CD4-positive, alpha-beta memory T cell (primary cell): ENCODE measurements around the gene KIF22. TPM values are rescaled to one million over a fixed set of nuclear protein-coding genes. Genes with fewer than 3 reads are reported as not detected.
A peak's percentile ranks its signal among the peaks of the same experiment; 100 is the strongest.

Experiments used
- CTCF ChIA-PET: fragments of 350-600 bp; sonication (Branson Sonifier 250); formaldehyde crosslinking; loops from one replicate; lab custom pipeline; 2021; ENCODE audit warnings: inconsistent platforms; ENCODE audit not compliant: partially characterized antibody; lab: Charles Lee
- POLR2A ChIA-PET: fragments of 350-600 bp; sonication (Branson Sonifier 250); formaldehyde crosslinking; loops from one replicate; lab custom pipeline; 2021; ENCODE audit not compliant: partially characterized antibody; lab: Charles Lee
- DNase-seq, 5 donors: peaks; one replicate each; pipeline versions ENCODE4 v3.0.0 to v3.0.0-alpha.2; 2020 to 2022; ENCODE audit warnings: mixed read lengths in 1 of 5
- H3K27ac ChIP-seq: one replicate; pipeline ENCODE4 v1.7.0; 2013; ENCODE audit warnings: low read depth, low read length
- H3K27me3 ChIP-seq: 2 replicates; pipeline ENCODE4 v1.7.0; 2013; ENCODE audit warnings: mild to moderate bottlenecking, low read length, moderate library complexity; ENCODE audit not compliant: insufficient read depth
- H3K36me3 ChIP-seq: 2 replicates; pipeline ENCODE4 v1.7.0; 2013; ENCODE audit warnings: mild to moderate bottlenecking, low read length, moderate library complexity; ENCODE audit not compliant: insufficient read depth
- H3K4me1 ChIP-seq: 2 replicates; pipeline ENCODE4 v1.7.0; 2013; ENCODE audit warnings: mild to moderate bottlenecking, low read length, moderate library complexity; ENCODE audit not compliant: insufficient read depth
- H3K4me3 ChIP-seq, 2 donors: one replicate each; pipeline ENCODE4 v1.7.0; 2013; ENCODE audit warnings: low read length in 2 of 2, mild to moderate bottlenecking in 1 of 2
- H3K9me3 ChIP-seq, 2 donors: one replicate each; pipeline ENCODE4 v1.7.0; 2013; ENCODE audit warnings: low read length in 2 of 2, control low read depth in 1 of 2; ENCODE audit not compliant: control insufficient read depth in 1 of 2
- H3K27ac Mint-ChIP-seq, 7 donors: one replicate each; pipeline ENCODE4 v1.8.0; 2020 to 2021; ENCODE audit warnings: mixed read lengths in 7 of 7, mild to moderate bottlenecking in 6 of 7, inconsistent platforms in 3 of 7, moderate library complexity in 3 of 7
- H3K27me3 Mint-ChIP-seq, 2 donors: one replicate each; pipeline ENCODE4 v1.8.0; 2020 to 2021; ENCODE audit warnings: mixed read lengths in 2 of 2
- H3K36me3 Mint-ChIP-seq, 2 donors: one replicate each; pipeline ENCODE4 v1.8.0; 2020 to 2021; ENCODE audit warnings: mixed read lengths in 2 of 2, inconsistent platforms in 1 of 2, mild to moderate bottlenecking in 1 of 2
- H3K4me1 Mint-ChIP-seq, 4 donors: one replicate each; pipeline ENCODE4 v1.8.0; 2020 to 2021; ENCODE audit warnings: mixed read lengths in 4 of 4, mild to moderate bottlenecking in 1 of 4
- H3K4me3 Mint-ChIP-seq, 8 donors: one replicate each; pipeline ENCODE4 v1.8.0; 2020 to 2021; ENCODE audit warnings: mixed read lengths in 8 of 8, mild to moderate bottlenecking in 7 of 8, moderate library complexity in 6 of 8, inconsistent platforms in 3 of 8
- H3K9me3 Mint-ChIP-seq, 8 donors: one replicate each; pipeline ENCODE4 v1.8.0; 2020 to 2021; ENCODE audit warnings: mixed read lengths in 8 of 8, mild to moderate bottlenecking in 5 of 8, inconsistent platforms in 3 of 8, moderate library complexity in 1 of 8
- intact Hi-C: fragments of 100-400 bp; cut with micrococcal nuclease; formaldehyde crosslinking; loops from one replicate; pipeline ENCODE4 v1.15.1; 2023
- polyA plus RNA-seq, 2 donors: library from polyadenylated mRNA; unstranded; fragments of 300-500 nt; fragmentation: Illumina TruSeq; gene quantifications; one replicate each; pipeline ENCODE4 v1.2.3, GENCODE V29; 2021
- total RNA-seq, 2 experiments: library from RNA; stranded (reverse); gene quantifications; one replicate each; pipeline ENCODE4 v1.2.3, GENCODE V29; 2021

Gene KIF22
- total and polyA plus RNA-seq, 4 experiments from 2014 or later: 35.7 to 98.6 (median 71.8) TPM

DNA sequence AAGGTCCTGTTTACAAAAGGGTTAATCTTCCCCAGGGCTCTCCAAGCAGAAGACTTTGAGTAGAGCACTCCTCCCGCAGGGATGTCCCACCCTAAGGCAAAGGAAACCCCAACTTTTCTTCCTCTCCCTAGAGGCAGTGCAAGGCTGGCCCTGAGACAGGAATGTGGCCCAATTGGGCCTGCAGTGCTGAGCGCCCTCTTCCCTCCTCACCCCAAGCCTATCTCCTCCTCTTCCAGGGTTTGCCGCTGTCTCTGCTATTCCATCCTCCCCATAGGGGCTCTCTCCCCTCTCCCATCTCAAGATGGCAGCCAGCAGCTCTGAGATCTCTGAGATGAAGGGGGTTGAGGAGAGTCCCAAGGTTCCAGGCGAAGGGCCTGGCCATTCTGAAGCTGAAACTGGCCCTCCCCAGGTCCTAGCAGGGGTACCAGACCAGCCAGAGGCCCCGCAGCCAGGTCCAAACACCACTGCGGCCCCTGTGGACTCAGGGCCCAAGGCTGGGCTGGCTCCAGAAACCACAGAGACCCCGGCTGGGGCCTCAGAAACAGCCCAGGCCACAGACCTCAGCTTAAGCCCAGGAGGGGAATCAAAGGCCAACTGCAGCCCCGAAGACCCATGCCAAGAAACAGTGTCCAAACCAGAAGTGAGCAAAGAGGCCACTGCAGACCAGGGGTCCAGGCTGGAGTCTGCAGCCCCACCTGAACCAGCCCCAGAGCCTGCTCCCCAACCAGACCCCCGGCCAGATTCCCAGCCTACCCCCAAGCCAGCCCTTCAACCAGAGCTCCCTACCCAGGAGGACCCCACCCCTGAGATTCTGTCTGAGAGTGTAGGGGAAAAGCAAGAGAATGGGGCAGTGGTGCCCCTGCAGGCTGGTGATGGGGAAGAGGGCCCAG lies 22.4 kb downstream of the KIF22 start:
- Histone ChIP-seq H3K36me3 (peaks cover 8% of the 10 kb centered on the region), H3K27me3 (no peaks in the 10 kb centered on the region), H3K9me3 (no peaks in the 10 kb centered on the region), H3K27ac (no peak overlapping the region), H3K4me3 (no peak overlapping the region), H3K4me1 (peaks cover 71% of the 10 kb centered on the region)
- peaks cover 0 to 2% of the 10 kb centered on the region in 2 donors for H3K27me3 Mint-ChIP-seq
- peaks cover 0 to 2% (median 0%) of the 10 kb centered on the region in 8 donors for H3K9me3 Mint-ChIP-seq
- ChIA-PET POLR2A (interaction anchor here (1.0 to 24.0 kb wide), 8 partner anchors 9 to 659 kb away, joined by 3 to 522 read pairs (median 34); partner anchors contain the start of genes C16orf54, KIF22, MVP and PAGR1), CTCF (interaction anchor here (1.1 to 2.5 kb wide), 3 partner anchors 23 to 112 kb away, joined by 3 to 16 read pairs (median 5); partner anchors contain the start of gene KIF22)
- no peak for DNase-seq
- H3K27ac Mint-ChIP-seq: peak overlapping the region in 5 of 7 donors; percentile 10 to 90 (median 64)
- intact Hi-C loops: loop anchor here (10.0 kb wide), 1 partner anchor 182 kb away; the partner anchor contains the start of genes HIRIP3 and INO80E
- peak overlapping the region in 7 of 8 donors; percentile 37 to 90 (median 78) for H3K4me3 Mint-ChIP-seq
- H3K4me1 Mint-ChIP-seq: peaks cover 33 to 83% (median 57%) of the 10 kb centered on the region in 4 donors
- peaks cover 9 to 32% of the 10 kb centered on the region in 2 donors for H3K36me3 Mint-ChIP-seq

DNA sequence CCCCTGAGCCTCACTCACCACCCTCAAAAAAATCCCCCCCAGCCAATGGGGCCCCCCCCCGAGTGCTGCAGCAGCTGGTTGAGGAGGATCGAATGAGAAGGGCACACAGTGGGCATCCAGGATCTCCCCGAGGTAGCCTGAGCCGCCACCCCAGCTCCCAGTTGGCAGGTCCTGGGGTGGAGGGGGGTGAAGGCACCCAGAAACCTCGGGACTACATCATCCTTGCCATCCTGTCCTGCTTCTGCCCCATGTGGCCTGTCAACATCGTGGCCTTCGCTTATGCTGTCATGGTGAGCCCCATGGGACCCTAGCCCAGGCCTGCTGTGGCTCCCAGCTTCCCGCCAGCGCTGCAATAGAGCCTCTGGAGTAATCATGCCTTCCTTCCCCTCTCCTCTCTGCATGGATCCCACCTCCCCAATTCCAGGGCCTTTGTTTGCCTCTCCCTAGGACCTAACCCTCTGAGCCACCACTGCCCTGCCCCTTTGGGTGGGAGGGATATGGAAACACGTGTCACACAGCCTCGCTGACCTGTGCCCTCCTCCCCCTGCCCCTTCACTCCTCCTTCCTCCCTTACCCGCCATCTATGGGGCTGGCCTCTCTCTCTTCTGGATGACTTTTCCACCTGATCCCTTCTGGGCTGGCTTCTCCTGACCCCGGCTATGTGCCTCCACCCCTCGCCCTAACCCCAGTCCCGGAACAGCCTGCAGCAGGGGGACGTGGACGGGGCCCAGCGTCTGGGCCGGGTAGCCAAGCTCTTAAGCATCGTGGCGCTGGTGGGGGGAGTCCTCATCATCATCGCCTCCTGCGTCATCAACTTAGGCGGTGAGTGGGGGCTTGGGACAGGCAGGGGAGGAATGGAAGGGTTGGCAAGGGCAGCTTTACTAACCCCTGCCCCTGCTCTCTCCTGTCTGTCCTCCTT lies 23.4 kb downstream of the KIF22 start:
- no peaks in the 10 kb centered on the region for H3K9me3 ChIP-seq
- Mint-ChIP-seq H3K27me3 (peaks cover 0 to 2% of the 10 kb centered on the region in 2 donors), H3K4me1 (peaks cover 31 to 83% (median 57%) of the 10 kb centered on the region in 4 donors), H3K9me3 (peaks cover 0 to 2% (median 0%) of the 10 kb centered on the region in 8 donors), H3K4me3 (peak overlapping the region in 6 of 8 donors; percentile 17 to 99 (median 50)), H3K27ac (peak overlapping the region; percentile 6 to 94 (median 72)), H3K36me3 (peaks cover 6 to 27% of the 10 kb centered on the region in 2 donors)
- ChIA-PET POLR2A (interaction anchor here (1.0 to 24.0 kb wide), 5 partner anchors 8 to 658 kb away, joined by 3 to 522 read pairs (median 64); partner anchors contain the start of genes C16orf54, KIF22, MVP and PAGR1), CTCF (interaction anchor here (1.1 to 2.5 kb wide), 4 partner anchors 10 to 113 kb away, joined by 3 to 16 read pairs (median 4); partner anchors contain the start of gene KIF22)
- no peaks in the 10 kb centered on the region for H3K27me3 ChIP-seq
- no peak for DNase-seq
- no peak overlapping the region for H3K4me3 ChIP-seq
- H3K4me1 ChIP-seq: peaks cover 71% of the 10 kb centered on the region
- no peak overlapping the region for H3K27ac ChIP-seq
- intact Hi-C loops: loop anchor here (10.0 kb wide), 1 partner anchor 181 kb away; the partner anchor contains the start of genes HIRIP3 and INO80E
- peaks cover 5% of the 10 kb centered on the region for H3K36me3 ChIP-seq

DNA sequence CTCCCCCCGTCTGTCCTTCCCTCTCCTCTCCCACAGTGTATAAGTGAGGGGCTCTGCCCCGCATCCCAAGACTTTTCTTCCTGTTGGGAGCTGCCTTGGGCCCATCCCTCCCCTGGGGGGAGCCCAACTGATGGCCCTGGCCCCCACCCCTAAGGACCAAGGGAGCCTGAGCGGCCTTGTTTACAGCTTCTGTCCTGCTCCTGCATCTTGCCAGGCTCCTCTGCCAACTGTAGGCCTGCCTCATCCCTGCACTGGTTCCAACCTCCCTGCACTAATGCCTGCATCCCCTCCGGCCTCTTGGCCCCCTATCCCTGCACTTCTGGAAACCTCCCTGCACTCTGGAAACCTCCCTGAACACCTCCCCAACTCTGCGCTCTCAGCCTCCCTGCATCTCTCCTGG lies 24.0 kb downstream of the KIF22 start:
- H3K4me3 Mint-ChIP-seq: peak overlapping the region; percentile 84 to 99 (median 98)

DNA sequence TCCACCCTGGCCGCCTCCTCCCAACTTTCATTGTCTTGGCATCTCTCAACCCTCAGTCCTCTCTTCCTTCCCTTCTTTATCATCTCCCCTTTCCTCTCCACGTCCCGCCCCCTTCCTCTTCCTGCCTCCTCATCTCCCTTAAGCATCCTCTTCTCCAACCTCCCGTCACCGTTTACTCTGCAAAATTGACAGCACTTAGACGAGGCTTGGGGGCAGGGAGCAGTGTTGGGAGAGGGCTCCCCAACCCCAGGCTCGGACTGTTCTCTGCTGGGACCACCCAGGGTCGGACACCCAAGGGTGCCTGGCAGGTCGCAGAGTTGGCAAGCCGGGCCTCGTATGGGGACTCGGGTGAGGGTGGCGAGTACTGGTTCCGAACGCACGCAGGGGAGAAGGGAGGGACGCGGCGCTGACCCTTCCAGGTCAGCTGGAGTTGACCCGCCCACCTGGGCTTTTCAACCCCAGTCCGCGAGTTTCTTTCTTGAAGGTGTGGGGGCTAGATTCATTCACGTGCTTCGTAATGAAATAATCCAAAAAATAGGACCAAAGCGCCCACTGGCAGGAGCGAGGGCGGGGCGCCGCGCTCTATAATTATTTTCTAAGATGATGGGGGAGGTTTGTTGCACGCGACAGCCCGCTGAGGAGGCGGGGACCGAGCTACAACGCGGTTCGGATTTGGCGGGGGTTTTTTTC lies 24.6 kb downstream of the KIF22 start:
- H3K4me3 Mint-ChIP-seq: peak overlapping the region; percentile 84 to 99 (median 98)
- peak overlapping the region; percentile 77 for H3K27ac ChIP-seq
- ChIA-PET CTCF (interaction anchor here (0.6 to 8.2 kb wide), 21 partner anchors 7 to 225 kb away, joined by 3 to 129 read pairs (median 4); partner anchors contain the start of genes CDIPT, KIF22, MAZ and TMEM219), POLR2A (interaction anchor here (0.5 to 24.0 kb wide), 32 partner anchors 4 to 603 kb away, joined by 3 to 522 read pairs (median 4); partner anchors contain the start of genes ALDOA, C16orf54, CDIPT and CORO1A)
- intact Hi-C loops: loop anchor here (10.0 kb wide), 1 partner anchor 180 kb away; the partner anchor contains the start of genes HIRIP3 and INO80E
- DNase-seq: no peak
- H3K27me3 ChIP-seq: no peaks in the 10 kb centered on the region
- H3K9me3 Mint-ChIP-seq: no peaks in the 10 kb centered on the region
- H3K4me3 ChIP-seq: peak overlapping the region in 1 of 2 donors; percentile 95
- no peaks in the 10 kb centered on the region for H3K9me3 ChIP-seq
- H3K4me1 Mint-ChIP-seq: peaks cover 34 to 87% (median 60%) of the 10 kb centered on the region in 4 donors
- peaks cover 15 to 33% of the 10 kb centered on the region in 2 donors for H3K36me3 Mint-ChIP-seq
- peak overlapping the region; percentile 94 to 100 (median 98) for H3K27ac Mint-ChIP-seq
- peaks cover 0 to 2% of the 10 kb centered on the region in 2 donors for H3K27me3 Mint-ChIP-seq
- peaks cover 12% of the 10 kb centered on the region for H3K36me3 ChIP-seq
- peaks cover 71% of the 10 kb centered on the region for H3K4me1 ChIP-seq

More for the DNA sequence above, 24.0 kb downstream of the KIF22 start:
- Histone ChIP-seq H3K27ac (peak overlapping the region; percentile 77), H3K9me3 (no peaks in the 10 kb centered on the region), H3K36me3 (peaks cover 8% of the 10 kb centered on the region), H3K4me1 (peaks cover 71% of the 10 kb centered on the region), H3K4me3 (peak overlapping the region in 1 of 2 donors; percentile 95), H3K27me3 (no peaks in the 10 kb centered on the region)
- ChIA-PET POLR2A (interaction anchor here (1.2 to 24.0 kb wide), 6 partner anchors 3 to 114 kb away, joined by 5 to 522 read pairs (median 286); partner anchors contain the start of genes C16orf54, KIF22, MAZ and MVP), CTCF (interaction anchor here (1.2 to 2.8 kb wide), 2 partner anchors 10 to 30 kb away, joined by 3 to 13 read pairs; no protein-coding TSS in a partner anchor)
- Mint-ChIP-seq H3K4me1 (peaks cover 32 to 87% (median 60%) of the 10 kb centered on the region in 4 donors), H3K9me3 (no peaks in the 10 kb centered on the region), H3K27ac (peak overlapping the region; percentile 86 to 100 (median 98)), H3K36me3 (peaks cover 11 to 30% of the 10 kb centered on the region in 2 donors), H3K27me3 (peaks cover 0 to 2% of the 10 kb centered on the region in 2 donors)
- DNase-seq: no peak
- intact Hi-C loops: loop anchor here (10.0 kb wide), 1 partner anchor 180 kb away; the partner anchor contains the start of genes HIRIP3 and INO80E

DNA sequence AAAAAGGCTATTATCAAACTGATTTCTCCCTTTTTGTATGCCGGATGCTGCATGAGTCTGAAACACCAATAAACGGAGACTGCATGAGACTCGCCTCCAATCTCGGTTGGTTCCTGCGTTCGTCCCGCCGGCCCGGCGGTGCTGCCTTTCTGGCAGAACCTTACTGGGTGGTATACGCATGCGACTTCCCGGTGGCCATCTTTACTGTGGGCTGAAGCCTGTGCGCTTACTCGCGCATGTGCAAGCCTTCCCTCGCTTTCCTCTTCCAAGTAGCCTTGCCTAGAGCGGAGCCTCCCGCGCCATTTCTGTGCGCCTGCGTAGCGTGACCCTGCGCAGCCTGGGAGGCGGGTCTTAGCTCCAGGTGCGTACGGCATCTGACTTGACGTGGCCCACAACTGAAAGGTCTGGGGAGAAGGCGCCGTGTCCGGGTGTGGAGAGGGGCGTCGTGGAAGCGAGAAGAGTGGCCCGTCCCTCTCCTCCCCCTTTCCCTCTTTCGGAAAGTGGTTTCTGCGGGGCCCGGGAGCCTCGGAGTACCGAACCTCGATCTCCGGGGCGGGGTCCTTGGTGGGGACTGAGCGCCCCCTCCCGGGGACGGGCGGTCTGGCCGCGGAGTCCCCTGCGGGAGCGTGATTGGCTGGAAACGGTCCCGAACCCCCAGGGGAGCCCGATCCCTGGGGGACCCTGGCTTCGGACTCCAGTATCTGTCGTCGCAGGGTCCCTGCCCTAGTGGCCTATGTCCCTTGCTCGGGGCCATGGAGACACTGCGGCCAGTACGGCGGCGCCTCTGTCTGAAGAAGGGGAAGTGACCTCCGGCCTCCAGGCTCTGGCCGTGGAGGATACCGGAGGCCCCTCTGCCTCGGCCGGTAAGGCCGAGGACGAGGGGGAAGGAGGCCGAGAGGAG lies 25.5 kb downstream of the KIF22 start, which contains the start of gene PAGR1:
TSS of gene PAGR1 (plus strand) at position 360 of the 901 bp plus-strand sequence. CDS start at position 734, 374 bp downstream.
- peaks cover 30 to 87% (median 56%) of the 10 kb centered on the region in 4 donors for H3K4me1 Mint-ChIP-seq

More for the DNA sequence above, 25.5 kb downstream of the KIF22 start, which contains the start of gene PAGR1:
- ChIA-PET POLR2A (interaction anchor here (0.5 to 24.0 kb wide), 36 partner anchors 5 to 602 kb away, joined by 3 to 522 read pairs (median 4); partner anchors contain the start of genes ALDOA, C16orf54, CDIPT and CORO1A), CTCF (interaction anchor here (0.6 to 8.2 kb wide), 22 partner anchors 8 to 224 kb away, joined by 3 to 129 read pairs (median 4); partner anchors contain the start of genes CDIPT, KIF22, MAZ and TMEM219)
- peak within 1 kb of the TSS; percentile 91 to 95 for H3K4me3 ChIP-seq
- H3K4me3 Mint-ChIP-seq: peak within 1 kb of the TSS; percentile 95 to 99 (median 98)
- H3K36me3 Mint-ChIP-seq: peaks cover 19 to 38% of the 10 kb centered on the region in 2 donors
- peak within 1 kb of the TSS; percentile 77 for H3K27ac ChIP-seq
- DNase-seq: peak; percentile 99 to 100 (median 99)
- peak within 1 kb of the TSS; percentile 94 to 100 (median 98) for H3K27ac Mint-ChIP-seq
- peaks cover 66% of the 10 kb centered on the region for H3K4me1 ChIP-seq
- H3K36me3 ChIP-seq: peaks cover 12% of the 10 kb centered on the region
- H3K9me3 ChIP-seq: no peaks in the 10 kb centered on the region
- no peaks in the 10 kb centered on the region for H3K27me3 ChIP-seq
- peaks cover 0 to 2% of the 10 kb centered on the region in 2 donors for H3K27me3 Mint-ChIP-seq
- H3K9me3 Mint-ChIP-seq: no peaks in the 10 kb centered on the region
- intact Hi-C loops: loop anchor here (1.0 to 10.0 kb wide), 9 partner anchors 9 to 179 kb away; partner anchors contain the start of genes CDIPT, HIRIP3, INO80E and KIF22
